ENCODE data around the gene RNF223. TPM values are rescaled to one million over a fixed set of nuclear protein-coding genes. Genes with fewer than 3 reads are reported as not detected.

The RNF223 gene
- total RNA-seq, 1 experiment from 2014 or later = not detected

DNA sequence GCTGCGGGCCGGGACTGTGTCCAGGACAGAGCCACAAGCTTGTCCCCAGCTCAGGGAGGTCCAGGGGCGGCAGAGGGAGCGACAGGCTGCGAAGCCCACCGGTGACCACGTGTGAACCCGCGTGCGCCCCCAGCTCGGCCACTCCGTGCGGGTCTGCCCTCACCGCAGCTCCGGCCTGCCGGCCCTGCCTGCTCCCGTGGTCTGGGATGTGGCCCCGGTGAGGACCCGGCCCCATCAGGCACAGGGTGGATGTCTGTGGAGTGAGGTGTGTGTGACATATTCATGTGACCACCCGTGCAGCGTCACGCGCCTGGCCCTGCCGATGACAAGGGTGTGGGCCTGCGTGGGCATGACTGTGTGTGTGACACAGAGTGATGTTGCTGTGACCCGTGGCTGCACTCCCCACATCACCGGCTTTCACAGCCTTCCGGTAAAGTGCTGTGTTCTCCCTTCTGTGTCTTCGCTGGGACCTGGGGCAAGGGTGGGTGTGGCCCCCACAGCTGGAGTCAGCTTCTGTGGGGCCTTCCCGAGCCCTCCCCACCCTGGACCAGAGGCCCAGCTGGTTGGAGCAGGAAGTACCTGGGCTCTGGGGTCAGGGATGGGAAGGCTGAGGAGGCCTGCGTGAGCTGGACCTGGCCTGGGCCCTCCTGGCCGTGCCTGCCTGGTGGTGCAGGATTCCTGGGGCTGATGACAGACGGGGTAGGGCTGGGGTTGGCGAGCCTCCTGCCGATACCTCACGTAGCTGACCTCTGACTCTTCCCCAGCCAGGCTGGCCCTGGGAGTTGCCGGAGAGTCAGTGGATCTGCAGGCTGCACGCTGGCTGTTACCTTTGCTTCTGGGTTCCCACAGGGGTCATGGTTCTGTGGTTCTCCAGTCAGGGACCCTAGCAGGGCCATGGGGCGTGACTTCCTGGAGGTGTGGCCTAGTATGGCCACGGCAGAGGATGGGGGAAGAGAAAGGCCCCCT, 4.1 kb downstream of the RNF223 start:
- ATAC-seq (no peak), DNase-seq (ENCODE audit: low spot score) (no peak)
- POLR2A ChIA-PET = no interaction called here

DNA sequence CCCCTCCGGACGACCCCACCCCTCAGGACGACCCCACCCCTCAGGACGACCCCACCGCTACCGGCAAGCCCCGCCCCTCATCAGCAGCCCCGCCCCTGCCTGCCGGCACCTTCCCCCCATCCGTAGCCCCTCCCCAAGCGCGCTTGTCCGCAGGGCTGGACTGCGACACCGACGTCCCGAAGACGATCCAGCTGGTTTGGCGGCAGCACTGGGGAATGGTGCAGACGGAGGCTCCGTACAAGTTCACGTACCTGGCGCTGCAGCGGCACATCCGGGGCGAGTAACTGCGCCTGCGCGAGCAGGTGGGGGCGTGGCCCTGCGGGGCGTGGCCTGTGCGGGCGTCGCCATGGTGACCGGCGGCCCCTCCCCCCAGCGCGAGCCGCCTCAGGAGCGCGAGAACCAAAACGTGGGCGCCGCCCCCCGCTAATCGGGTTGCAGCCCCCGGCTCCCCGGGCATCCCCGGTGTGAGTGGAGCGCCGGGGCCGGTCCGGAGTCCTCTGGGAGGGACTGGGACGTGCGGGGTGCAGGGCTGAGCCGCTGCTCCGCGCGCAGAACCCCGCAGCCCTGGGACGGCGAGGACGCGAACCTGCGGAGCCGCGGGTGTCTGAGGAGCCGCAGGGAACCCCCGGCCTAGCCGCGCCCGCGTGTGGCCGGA, 4.9 kb downstream of the RNF223 start:
- Mint-ChIP-seq H3K36me3 (no peaks in the 10 kb centered on the region), H3K27me3 (ENCODE audit: low read depth) (peaks cover 12% of the 10 kb centered on the region), H3K4me1 (no peaks in the 10 kb centered on the region; the same call in 1 of the 2 replicates), H3K9me3 (no peaks in the 10 kb centered on the region), H3K27ac (no peak overlapping the region), H3K4me3 (peak overlapping the region; percentile 69)
- CTCF ChIA-PET = interaction anchor here (0.8 to 1.7 kb wide), 5 partner anchors 10 to 85 kb away, joined by 3 to 5 read pairs (median 3); no protein-coding TSS in a partner anchor
- ATAC-seq = peak; percentile 58
- peak; percentile 90 for DNase-seq (ENCODE audit: low spot score)
- POLR2A ChIA-PET = no interaction called here
- TF ChIP-seq RELA (CRISPR knock-in tag; IDR thresholded peaks at IDR 0.05; ENCODE audit: borderline replicate concordance) (no peak), SP1 (CRISPR knock-in tag; conservative IDR thresholded peaks at IDR 0.05) (peak; percentile 84), TP53 (CRISPR knock-in tag; IDR thresholded peaks at IDR 0.05) (no peak)
- TF ChIP-seq, protein P1, sequence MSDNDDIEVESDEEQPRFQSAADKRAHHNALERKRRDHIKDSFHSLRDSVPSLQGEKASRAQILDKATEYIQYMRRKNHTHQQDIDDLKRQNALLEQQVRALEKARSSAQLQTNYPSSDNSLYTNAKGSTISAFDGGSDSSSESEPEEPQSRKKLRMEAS (CRISPR knock-in tag; IDR thresholded peaks at IDR 0.05) = 0 out of 2 replicates have a peak, but pooled peaks have one; percentile 51
- TF ChIP-seq, protein P2, sequence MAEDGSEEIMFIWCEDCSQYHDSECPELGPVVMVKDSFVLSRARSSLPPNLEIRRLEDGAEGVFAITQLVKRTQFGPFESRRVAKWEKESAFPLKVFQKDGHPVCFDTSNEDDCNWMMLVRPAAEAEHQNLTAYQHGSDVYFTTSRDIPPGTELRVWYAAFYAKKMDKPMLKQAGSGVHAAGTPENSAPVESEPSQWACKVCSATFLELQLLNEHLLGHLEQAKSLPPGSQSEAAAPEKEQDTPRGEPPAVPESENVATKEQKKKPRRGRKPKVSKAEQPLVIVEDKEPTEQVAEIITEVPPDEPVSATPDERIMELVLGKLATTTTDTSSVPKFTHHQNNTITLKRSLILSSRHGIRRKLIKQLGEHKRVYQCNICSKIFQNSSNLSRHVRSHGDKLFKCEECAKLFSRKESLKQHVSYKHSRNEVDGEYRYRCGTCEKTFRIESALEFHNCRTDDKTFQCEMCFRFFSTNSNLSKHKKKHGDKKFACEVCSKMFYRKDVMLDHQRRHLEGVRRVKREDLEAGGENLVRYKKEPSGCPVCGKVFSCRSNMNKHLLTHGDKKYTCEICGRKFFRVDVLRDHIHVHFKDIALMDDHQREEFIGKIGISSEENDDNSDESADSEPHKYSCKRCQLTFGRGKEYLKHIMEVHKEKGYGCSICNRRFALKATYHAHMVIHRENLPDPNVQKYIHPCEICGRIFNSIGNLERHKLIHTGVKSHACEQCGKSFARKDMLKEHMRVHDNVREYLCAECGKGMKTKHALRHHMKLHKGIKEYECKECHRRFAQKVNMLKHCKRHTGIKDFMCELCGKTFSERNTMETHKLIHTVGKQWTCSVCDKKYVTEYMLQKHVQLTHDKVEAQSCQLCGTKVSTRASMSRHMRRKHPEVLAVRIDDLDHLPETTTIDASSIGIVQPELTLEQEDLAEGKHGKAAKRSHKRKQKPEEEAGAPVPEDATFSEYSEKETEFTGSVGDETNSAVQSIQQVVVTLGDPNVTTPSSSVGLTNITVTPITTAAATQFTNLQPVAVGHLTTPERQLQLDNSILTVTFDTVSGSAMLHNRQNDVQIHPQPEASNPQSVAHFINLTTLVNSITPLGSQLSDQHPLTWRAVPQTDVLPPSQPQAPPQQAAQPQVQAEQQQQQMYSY (CRISPR knock-in tag; IDR thresholded peaks at IDR 0.05) = peak; percentile 66

More for the DNA sequence above, 4.1 kb downstream of the RNF223 start:
- no peak overlapping the region for H3K27ac Mint-ChIP-seq
- no peaks in the 10 kb centered on the region for H3K9me3 Mint-ChIP-seq
- H3K36me3 Mint-ChIP-seq = no peaks in the 10 kb centered on the region
- peaks cover 12% of the 10 kb centered on the region for H3K27me3 Mint-ChIP-seq (ENCODE audit: low read depth)
- H3K4me1 Mint-ChIP-seq = no peaks in the 10 kb centered on the region; the same call in 1 of the 2 replicates
- CTCF ChIA-PET = interaction anchor here (0.8 to 1.7 kb wide), 6 partner anchors 10 to 222 kb away, joined by 3 to 5 read pairs (median 4); no protein-coding TSS in a partner anchor
- H3K4me3 Mint-ChIP-seq = peak overlapping the region; percentile 54
- TF ChIP-seq ZNF121 (CRISPR knock-in tag; IDR thresholded peaks at IDR 0.05) (no peak), RORB (CRISPR knock-in tag; IDR thresholded peaks at IDR 0.05) (no peak), FOXP1 (CRISPR knock-in tag; IDR thresholded peaks at IDR 0.05; ENCODE audit: borderline replicate concordance) (0 out of 2 replicates have a peak, but pooled peaks have one; percentile 7), ELF4 (CRISPR knock-in tag; IDR thresholded peaks at IDR 0.05; ENCODE audit: low read depth) (no peak), NFYB (CRISPR knock-in tag; conservative IDR thresholded peaks at IDR 0.05; ENCODE audit: low read depth) (0 out of 2 replicates have a peak, but pooled peaks have one; percentile 13), ZNF219 (CRISPR knock-in tag; IDR thresholded peaks at IDR 0.05; ENCODE audit: borderline replicate concordance) (no peak)
- TF ChIP-seq, protein P3, sequence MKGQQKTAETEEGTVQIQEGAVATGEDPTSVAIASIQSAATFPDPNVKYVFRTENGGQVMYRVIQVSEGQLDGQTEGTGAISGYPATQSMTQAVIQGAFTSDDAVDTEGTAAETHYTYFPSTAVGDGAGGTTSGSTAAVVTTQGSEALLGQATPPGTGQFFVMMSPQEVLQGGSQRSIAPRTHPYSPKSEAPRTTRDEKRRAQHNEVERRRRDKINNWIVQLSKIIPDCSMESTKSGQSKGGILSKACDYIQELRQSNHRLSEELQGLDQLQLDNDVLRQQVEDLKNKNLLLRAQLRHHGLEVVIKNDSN (CRISPR knock-in tag; IDR thresholded peaks at IDR 0.05) = no peak
- TF ChIP-seq, protein P4, sequence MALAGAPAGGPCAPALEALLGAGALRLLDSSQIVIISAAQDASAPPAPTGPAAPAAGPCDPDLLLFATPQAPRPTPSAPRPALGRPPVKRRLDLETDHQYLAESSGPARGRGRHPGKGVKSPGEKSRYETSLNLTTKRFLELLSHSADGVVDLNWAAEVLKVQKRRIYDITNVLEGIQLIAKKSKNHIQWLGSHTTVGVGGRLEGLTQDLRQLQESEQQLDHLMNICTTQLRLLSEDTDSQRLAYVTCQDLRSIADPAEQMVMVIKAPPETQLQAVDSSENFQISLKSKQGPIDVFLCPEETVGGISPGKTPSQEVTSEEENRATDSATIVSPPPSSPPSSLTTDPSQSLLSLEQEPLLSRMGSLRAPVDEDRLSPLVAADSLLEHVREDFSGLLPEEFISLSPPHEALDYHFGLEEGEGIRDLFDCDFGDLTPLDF (CRISPR knock-in tag; IDR thresholded peaks at IDR 0.05) = no peak
- TF ChIP-seq, protein P5, sequence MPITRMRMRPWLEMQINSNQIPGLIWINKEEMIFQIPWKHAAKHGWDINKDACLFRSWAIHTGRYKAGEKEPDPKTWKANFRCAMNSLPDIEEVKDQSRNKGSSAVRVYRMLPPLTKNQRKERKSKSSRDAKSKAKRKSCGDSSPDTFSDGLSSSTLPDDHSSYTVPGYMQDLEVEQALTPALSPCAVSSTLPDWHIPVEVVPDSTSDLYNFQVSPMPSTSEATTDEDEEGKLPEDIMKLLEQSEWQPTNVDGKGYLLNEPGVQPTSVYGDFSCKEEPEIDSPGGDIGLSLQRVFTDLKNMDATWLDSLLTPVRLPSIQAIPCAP (CRISPR knock-in tag; IDR thresholded peaks at IDR 0.05) = no peak
- TF ChIP-seq, protein P1 (CRISPR knock-in tag; IDR thresholded peaks at IDR 0.05) = no peak
